Uterus (tissue), 2 donors: Measurements from ENCODE around the gene IL25.

Experiments used
- CTCF ChIP-seq, 4 experiments: fragments of 200-600 bp in 2 of 4; fragments of 450-650 bp in 2 of 4; sonication (generic) in 2 of 4; IDR thresholded peaks; one replicate each; pipeline ENCODE4 v1.5.1; 2016 to 2019; ENCODE audit warnings: antibody characterized with exemption in 4 of 4, mild to moderate bottlenecking in 2 of 4, moderate library complexity in 1 of 4
- POLR2A ChIP-seq, 2 donors: fragments of 450-650 bp; IDR thresholded peaks; one replicate each; pipeline ENCODE4 v1.6.1; 2016; ENCODE audit warnings: antibody characterized with exemption in 2 of 2, mild to moderate bottlenecking in 1 of 2, moderate library complexity in 1 of 2

GRCh38 chr14:23396781-23397407 is 24.3 kb downstream of the IL25 start:
- no peak for TF ChIP-seq CTCF (IDR thresholded peaks at IDR 0.05)
- TF ChIP-seq POLR2A (IDR thresholded peaks at IDR 0.05), result no peak
